ENCODE data around the gene MAPRE3. TPM values are rescaled to one million over a fixed set of nuclear protein-coding genes. Genes with fewer than 3 reads are reported as not detected.

The MAPRE3 gene
- total and polyA plus RNA-seq, 4 donors = 21.2 to 200 (median 115) TPM

DNA sequence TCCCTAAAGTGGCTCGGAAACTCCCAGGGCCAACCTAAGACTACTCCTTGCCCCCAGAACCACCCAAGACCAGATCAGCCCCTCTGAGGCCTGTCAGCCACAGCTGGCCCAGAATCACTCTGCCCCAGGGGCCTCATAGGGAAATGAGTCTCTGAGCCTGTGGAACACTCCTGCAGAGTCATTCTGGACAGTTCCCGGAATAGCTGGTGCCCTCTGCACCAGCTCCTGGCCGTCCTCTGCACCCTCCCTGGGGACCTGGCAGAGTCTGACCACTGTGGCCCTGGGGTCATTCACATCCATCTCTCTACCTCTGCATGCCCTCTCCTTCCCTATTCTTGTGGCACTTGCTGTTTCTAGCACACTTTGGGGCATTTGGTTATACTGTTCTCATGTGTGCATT lies 47.7 kb downstream of the MAPRE3 start:
- no peaks in the 10 kb centered on the region for H3K27me3 ChIP-seq (ENCODE audit: control insufficient read depth, insufficient read depth, low read length)
- H3K9me3 ChIP-seq (ENCODE audit: control insufficient read depth, insufficient read depth, low read length) = no peaks in the 10 kb centered on the region
- H3K27ac ChIP-seq (ENCODE audit: low read depth, low read length) = no peak overlapping the region
- H3K4me3 ChIP-seq (ENCODE audit: low read depth, low read length) = no peak overlapping the region
- no peak for DNase-seq (ENCODE audit: low read depth in 4 of 6, low spot score in 6 of 6)
- peaks cover 11% of the 10 kb centered on the region for H3K36me3 ChIP-seq (ENCODE audit: control insufficient read depth, insufficient read depth, low read length)
- peaks cover 20% of the 10 kb centered on the region for H3K4me1 ChIP-seq (ENCODE audit: control insufficient read depth, insufficient read depth, low read length)
- 65% methylated on average over 3 of the region's 3 CpGs for WGBS (ENCODE audit: insufficient coverage)

DNA sequence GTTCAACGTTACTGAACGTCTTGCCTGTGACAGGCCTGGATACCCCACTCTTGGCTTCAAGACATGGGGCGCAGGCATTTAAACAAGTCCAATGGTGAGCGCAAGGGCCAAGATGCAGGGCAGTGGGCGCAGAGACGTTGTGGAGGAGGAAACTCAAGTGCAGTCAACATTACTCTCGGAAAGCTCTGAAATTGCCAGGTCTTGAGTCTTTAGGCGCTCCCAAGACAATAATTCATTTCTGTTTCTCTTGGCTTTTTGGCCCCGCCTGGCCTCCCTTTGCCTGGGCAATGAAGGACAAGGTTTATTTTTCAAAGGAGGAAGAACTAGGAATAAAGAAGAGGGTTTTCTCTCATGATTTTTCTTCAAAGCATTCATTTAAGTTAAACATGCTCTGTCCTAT lies 49.0 kb downstream of the MAPRE3 start:
- Histone ChIP-seq H3K4me3 (ENCODE audit: low read depth, low read length) (no peak overlapping the region), H3K4me1 (ENCODE audit: control insufficient read depth, insufficient read depth, low read length) (peaks cover 18% of the 10 kb centered on the region), H3K9me3 (ENCODE audit: control insufficient read depth, insufficient read depth, low read length) (no peaks in the 10 kb centered on the region), H3K27ac (ENCODE audit: low read depth, low read length) (no peak overlapping the region), H3K36me3 (ENCODE audit: control insufficient read depth, insufficient read depth, low read length) (peaks cover 23% of the 10 kb centered on the region), H3K27me3 (ENCODE audit: control insufficient read depth, insufficient read depth, low read length) (no peaks in the 10 kb centered on the region)
- no peak for DNase-seq (ENCODE audit: low read depth in 4 of 6, low spot score in 6 of 6)
- 88% methylated on average over 8 of the region's 9 CpGs for WGBS (ENCODE audit: insufficient coverage)

DNA sequence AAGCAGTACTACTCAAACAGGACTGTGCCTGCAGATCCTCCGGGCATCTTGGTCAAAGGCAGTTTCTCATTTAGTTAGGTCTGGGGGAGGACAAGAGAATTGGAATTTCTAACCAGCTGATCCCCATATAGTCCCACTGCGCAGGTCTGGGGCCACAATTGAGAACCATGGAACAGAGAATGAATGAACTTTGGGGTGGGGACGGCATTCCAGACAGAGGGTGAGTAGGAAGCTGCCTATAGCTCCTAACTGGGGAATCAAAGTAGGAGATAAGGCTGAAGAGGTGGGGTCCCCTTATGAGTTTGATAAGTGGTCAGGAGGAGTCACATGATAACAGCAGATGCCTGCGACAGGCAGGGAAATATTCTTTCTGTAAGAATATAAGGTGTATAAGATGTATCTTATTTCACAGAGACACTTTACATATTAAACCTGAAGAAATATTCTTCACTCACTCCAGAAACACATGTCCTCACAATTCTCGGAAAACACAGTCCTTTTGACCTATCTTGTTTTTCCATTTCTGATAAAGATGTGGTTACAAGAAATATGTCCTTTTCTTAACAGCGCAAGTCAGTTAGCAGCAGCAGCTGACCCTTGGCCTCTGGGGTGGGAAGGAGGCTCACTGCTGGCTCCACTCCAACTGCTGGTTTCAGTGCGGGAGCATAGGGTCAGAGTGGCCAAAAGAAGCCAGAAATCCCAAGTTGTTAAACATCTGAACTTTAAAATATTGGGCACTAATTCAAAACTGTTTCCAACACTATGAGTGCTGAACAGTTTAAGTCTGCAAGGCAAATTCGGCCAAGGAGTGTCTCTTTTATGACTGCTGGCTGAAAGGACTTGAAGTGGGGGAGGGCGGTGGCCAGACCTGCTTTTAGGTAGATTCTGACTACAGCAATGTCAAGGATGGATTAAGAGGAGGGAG lies 49.8 kb downstream of the MAPRE3 start:
- peak in 1 of 6 donors; percentile 15 for DNase-seq (ENCODE audit: low read depth in 4 of 6, low spot score in 6 of 6)
- Histone ChIP-seq H3K4me1 (ENCODE audit: control insufficient read depth, insufficient read depth, low read length) (peaks cover 12% of the 10 kb centered on the region), H3K9me3 (ENCODE audit: control insufficient read depth, insufficient read depth, low read length) (no peaks in the 10 kb centered on the region), H3K4me3 (ENCODE audit: low read depth, low read length) (no peak overlapping the region), H3K27ac (ENCODE audit: low read depth, low read length) (no peak overlapping the region), H3K27me3 (ENCODE audit: control insufficient read depth, insufficient read depth, low read length) (no peaks in the 10 kb centered on the region), H3K36me3 (ENCODE audit: control insufficient read depth, insufficient read depth, low read length) (peaks cover 26% of the 10 kb centered on the region)
- WGBS (ENCODE audit: insufficient coverage) = 78% methylated on average over 6 of the region's 9 CpGs

DNA sequence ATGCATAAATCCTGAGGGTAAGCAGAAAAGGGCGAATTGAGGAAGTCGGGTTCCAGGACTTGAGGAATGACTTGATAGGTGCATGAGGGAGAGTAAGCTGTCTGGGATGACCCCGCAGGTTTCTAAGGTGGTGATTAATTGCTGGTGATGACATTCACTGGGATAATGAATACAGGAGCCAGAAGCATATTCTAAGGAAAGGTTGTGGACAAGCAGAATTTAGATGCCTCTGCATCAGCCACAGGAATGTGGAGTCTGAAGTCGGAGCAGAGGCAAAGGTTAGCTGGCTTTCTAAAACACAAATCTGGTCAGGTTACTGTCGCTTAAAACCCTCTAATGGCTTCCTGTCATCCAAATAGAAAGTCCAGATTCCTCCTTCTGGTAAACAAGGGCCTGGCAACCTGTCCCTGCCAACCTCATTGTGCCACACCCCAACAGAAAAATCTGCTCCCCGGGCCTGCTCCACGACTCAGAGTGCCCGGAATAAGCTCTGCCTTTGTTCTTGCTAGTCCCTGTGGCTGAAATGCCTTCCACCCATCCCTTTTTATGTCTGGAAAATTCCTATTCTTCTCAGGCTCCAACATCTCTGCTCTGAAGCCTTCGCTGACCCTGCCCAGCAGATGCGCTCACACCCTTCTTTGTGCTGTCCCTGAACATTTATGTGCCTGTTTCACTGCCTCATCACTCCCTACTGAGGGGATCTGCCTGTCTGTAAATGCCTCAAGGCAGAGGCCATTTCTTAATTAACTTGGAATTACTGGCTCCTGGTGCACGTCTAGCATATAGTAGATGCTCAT lies 51.0 kb downstream of the MAPRE3 start:
- H3K27me3 ChIP-seq (ENCODE audit: control insufficient read depth, insufficient read depth, low read length) = no peaks in the 10 kb centered on the region
- DNase-seq (ENCODE audit: low read depth in 4 of 6, low spot score in 6 of 6) = no peak
- no peak overlapping the region for H3K27ac ChIP-seq (ENCODE audit: low read depth, low read length)
- H3K36me3 ChIP-seq (ENCODE audit: control insufficient read depth, insufficient read depth, low read length) = peaks cover 39% of the 10 kb centered on the region
- no peaks in the 10 kb centered on the region for H3K9me3 ChIP-seq (ENCODE audit: control insufficient read depth, insufficient read depth, low read length)
- WGBS (ENCODE audit: insufficient coverage) = 64% methylated on average over 10 of the region's 11 CpGs
- no peak overlapping the region for H3K4me3 ChIP-seq (ENCODE audit: low read depth, low read length)
- H3K4me1 ChIP-seq (ENCODE audit: control insufficient read depth, insufficient read depth, low read length) = peaks cover 11% of the 10 kb centered on the region

DNA sequence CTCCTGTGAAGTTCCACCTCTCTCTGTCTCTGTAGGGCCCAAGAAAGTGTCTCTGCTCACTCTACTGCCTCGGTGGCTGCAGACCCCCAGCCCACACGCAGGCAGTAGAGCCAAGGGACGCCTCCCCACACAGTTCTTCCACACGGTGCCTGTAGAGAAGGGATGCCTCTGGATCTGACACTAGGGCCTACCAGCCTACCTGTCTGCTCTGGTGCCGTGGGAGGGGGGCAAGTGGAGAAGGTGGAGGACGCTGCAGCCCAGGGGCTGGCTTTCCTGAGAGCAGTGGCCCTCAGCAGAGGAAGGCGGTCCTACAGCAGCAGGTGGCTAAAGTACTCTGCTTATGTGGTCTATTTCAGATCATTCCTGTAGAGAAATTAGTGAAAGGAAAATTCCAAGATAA lies 53.3 kb downstream of the MAPRE3 start:
- H3K4me3 ChIP-seq (ENCODE audit: low read depth, low read length) = no peak overlapping the region
- H3K27ac ChIP-seq (ENCODE audit: low read depth, low read length) = no peak overlapping the region
- peaks cover 4% of the 10 kb centered on the region for H3K4me1 ChIP-seq (ENCODE audit: control insufficient read depth, insufficient read depth, low read length)
- no peaks in the 10 kb centered on the region for H3K9me3 ChIP-seq (ENCODE audit: control insufficient read depth, insufficient read depth, low read length)
- 86% methylated on average over 4 of the region's 7 CpGs for WGBS (ENCODE audit: insufficient coverage)
- no peak for DNase-seq (ENCODE audit: low read depth in 4 of 6, low spot score in 6 of 6)
- H3K27me3 ChIP-seq (ENCODE audit: control insufficient read depth, insufficient read depth, low read length) = no peaks in the 10 kb centered on the region
- H3K36me3 ChIP-seq (ENCODE audit: control insufficient read depth, insufficient read depth, low read length) = peaks cover 57% of the 10 kb centered on the region

DNA sequence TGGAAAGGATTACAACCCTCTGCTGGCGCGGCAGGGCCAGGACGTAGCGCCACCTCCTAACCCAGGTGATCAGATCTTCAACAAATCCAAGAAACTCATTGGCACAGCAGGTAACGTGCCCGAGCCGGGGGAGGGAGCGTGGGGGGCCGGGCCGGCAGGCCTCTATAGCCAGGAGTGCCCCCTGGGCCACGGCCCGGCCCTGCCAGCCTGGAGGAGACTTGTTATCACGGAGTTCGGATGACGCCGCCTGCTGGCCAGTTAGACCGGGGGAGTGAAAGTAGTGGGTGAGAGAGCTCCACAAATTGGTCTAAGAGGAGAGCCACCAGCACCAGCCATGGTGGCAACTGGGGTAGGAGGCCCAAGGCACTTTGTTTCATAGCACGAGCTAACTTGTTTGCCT lies 53.8 kb downstream of the MAPRE3 start:
- Histone ChIP-seq H3K4me1 (ENCODE audit: control insufficient read depth, insufficient read depth, low read length) (peaks cover 4% of the 10 kb centered on the region), H3K27ac (ENCODE audit: low read depth, low read length) (no peak overlapping the region), H3K36me3 (ENCODE audit: control insufficient read depth, insufficient read depth, low read length) (peaks cover 57% of the 10 kb centered on the region), H3K9me3 (ENCODE audit: control insufficient read depth, insufficient read depth, low read length) (no peaks in the 10 kb centered on the region), H3K27me3 (ENCODE audit: control insufficient read depth, insufficient read depth, low read length) (no peaks in the 10 kb centered on the region), H3K4me3 (ENCODE audit: low read depth, low read length) (no peak overlapping the region)
- WGBS (ENCODE audit: insufficient coverage) = 50% methylated on average over 18 of the region's 18 CpGs
- DNase-seq (ENCODE audit: low read depth in 4 of 6, low spot score in 6 of 6) = no peak

DNA sequence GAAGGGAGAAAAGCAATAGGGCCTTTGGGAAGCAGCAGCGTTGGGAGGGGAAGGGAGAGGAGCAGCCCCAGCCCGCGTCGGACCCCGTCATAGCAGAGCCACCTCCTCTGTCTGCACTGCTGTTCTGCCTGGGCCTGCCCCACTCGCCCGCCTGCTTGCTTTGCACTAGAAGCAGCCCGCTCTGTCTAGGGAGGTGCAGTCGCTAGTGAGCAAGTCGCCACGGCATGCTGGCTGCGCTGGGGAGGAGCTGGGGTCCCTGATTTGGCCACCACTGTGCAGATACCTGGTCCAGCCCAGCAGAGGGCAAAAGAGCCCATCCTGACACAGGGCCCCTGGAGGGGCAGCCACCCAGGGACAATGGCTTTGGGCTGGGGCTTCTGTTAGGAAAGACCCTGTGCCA lies 54.4 kb downstream of the MAPRE3 start:
- H3K4me1 ChIP-seq (ENCODE audit: control insufficient read depth, insufficient read depth, low read length) = peaks cover 4% of the 10 kb centered on the region
- peaks cover 57% of the 10 kb centered on the region for H3K36me3 ChIP-seq (ENCODE audit: control insufficient read depth, insufficient read depth, low read length)
- H3K4me3 ChIP-seq (ENCODE audit: low read depth, low read length) = no peak overlapping the region
- DNase-seq (ENCODE audit: low read depth in 4 of 6, low spot score in 6 of 6) = no peak
- H3K27ac ChIP-seq (ENCODE audit: low read depth, low read length) = no peak overlapping the region
- H3K27me3 ChIP-seq (ENCODE audit: control insufficient read depth, insufficient read depth, low read length) = no peaks in the 10 kb centered on the region
- WGBS (ENCODE audit: insufficient coverage) = 78% methylated on average over 12 of the region's 12 CpGs
- H3K9me3 ChIP-seq (ENCODE audit: control insufficient read depth, insufficient read depth, low read length) = no peaks in the 10 kb centered on the region

DNA sequence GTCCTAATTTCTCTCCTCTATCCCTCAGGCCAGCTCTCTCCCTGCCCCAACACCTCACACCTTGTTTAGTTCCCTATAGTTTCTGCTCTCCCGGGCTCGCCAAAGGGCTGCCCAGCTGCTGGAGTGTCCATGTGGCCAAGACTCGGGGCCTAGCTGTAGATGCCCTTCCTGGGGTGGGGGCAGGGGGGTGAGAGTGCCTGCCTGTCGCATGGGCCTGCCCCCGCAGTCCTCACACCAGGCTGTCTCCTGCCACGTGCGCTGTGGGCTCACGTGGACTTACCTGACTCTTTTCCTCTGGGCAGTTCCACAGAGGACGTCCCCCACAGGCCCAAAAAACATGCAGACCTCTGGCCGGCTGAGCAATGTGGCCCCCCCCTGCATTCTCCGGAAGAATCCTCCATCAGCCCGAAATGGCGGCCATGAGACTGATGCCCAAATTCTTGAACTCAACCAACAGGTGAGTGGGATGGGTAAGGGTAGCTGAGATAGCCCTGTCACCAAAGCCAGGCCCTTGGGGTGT lies 54.9 kb downstream of the MAPRE3 start:
- WGBS (ENCODE audit: insufficient coverage) = 87% methylated on average over 11 of the region's 13 CpGs
- no peaks in the 10 kb centered on the region for H3K9me3 ChIP-seq (ENCODE audit: control insufficient read depth, insufficient read depth, low read length)
- H3K4me1 ChIP-seq (ENCODE audit: control insufficient read depth, insufficient read depth, low read length) = peaks cover 3% of the 10 kb centered on the region
- no peaks in the 10 kb centered on the region for H3K27me3 ChIP-seq (ENCODE audit: control insufficient read depth, insufficient read depth, low read length)
- H3K36me3 ChIP-seq (ENCODE audit: control insufficient read depth, insufficient read depth, low read length) = peaks cover 57% of the 10 kb centered on the region
- no peak overlapping the region for H3K4me3 ChIP-seq (ENCODE audit: low read depth, low read length)
- DNase-seq (ENCODE audit: low read depth in 4 of 6, low spot score in 6 of 6) = no peak
- H3K27ac ChIP-seq (ENCODE audit: low read depth, low read length) = no peak overlapping the region

DNA sequence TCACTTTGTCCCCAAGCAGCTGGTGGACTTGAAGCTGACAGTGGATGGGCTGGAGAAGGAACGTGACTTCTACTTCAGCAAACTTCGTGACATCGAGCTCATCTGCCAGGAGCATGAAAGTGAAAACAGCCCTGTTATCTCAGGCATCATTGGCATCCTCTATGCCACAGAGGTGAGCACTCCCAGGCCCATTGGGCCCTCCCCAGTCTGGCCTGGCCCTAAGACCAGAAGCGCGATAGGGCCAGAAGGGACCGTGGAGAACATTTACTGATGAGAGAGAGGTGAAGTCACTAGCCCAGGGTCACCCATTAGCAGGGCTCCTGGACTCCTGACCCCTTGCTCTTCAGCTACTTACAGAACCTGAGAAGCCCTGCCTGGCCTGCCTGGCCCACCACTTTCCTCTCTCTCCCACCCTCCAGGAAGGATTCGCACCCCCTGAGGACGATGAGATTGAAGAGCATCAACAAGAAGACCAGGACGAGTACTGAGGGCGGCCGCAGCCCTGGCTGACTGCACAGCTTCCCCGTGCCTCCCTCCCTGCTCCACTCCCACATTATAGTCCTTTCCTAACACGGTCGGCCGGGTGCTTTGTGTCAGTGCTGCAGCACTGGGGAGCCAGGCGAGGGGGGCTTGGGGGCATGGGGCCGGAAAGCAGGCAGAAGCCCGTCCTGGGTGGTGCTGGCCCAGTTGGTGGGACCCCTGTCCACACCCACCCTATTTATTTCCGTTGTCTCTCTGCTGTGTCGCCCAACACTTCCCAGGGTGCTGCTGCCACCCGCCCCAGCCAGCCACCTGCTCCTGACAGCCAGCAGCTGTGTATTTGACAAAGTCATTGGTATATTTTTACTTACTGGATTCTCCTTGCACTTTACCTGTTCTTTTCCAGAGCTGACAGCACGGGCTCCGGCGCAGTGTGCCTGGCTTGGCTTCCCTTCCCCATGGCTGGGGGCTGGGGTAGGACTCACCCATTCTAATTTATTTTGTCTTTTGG lies 55.7 kb downstream of the MAPRE3 start:
- H3K27ac ChIP-seq (ENCODE audit: low read depth, low read length) = no peak overlapping the region
- no peak for DNase-seq (ENCODE audit: low read depth in 4 of 6, low spot score in 6 of 6)
- H3K4me1 ChIP-seq (ENCODE audit: control insufficient read depth, insufficient read depth, low read length) = no peaks in the 10 kb centered on the region
- H3K36me3 ChIP-seq (ENCODE audit: control insufficient read depth, insufficient read depth, low read length) = peaks cover 57% of the 10 kb centered on the region
- no peak overlapping the region for H3K4me3 ChIP-seq (ENCODE audit: low read depth, low read length)
- 76% methylated on average over 14 of the region's 24 CpGs for WGBS (ENCODE audit: insufficient coverage)
- no peaks in the 10 kb centered on the region for H3K27me3 ChIP-seq (ENCODE audit: control insufficient read depth, insufficient read depth, low read length)
- no peaks in the 10 kb centered on the region for H3K9me3 ChIP-seq (ENCODE audit: control insufficient read depth, insufficient read depth, low read length)

Data from spinal cord (tissue), 10 donors.